Cardiac muscle cell (in vitro differentiated cells and primary cell): ENCODE data around the gene TMEM132D. TPM values are rescaled to one million over a fixed set of nuclear protein-coding genes. Genes with fewer than 3 reads are reported as not detected.

Experiments
- DNase-seq, 2 donors: peaks; one replicate each; pipeline versions ENCODE4 v3.0.0 to v3.0.0-alpha.2; 2010 to 2017; ENCODE audit warnings: low read depth in 1 of 2, low spot score in 1 of 2
- H3K27ac ChIP-seq: fragments of 200-600 bp; sonication (generic); 2 replicates; pipeline ENCODE4 v1.5.1; 2016
- H3K27me3 ChIP-seq: fragments of 200-600 bp; sonication (generic); 2 replicates; pipeline ENCODE4 v1.6.0; 2016; ENCODE audit warnings: control low read depth
- H3K36me3 ChIP-seq: fragments of 200-600 bp; sonication (generic); 2 replicates; pipeline ENCODE4 v1.5.1; 2016; ENCODE audit warnings: control low read depth
- H3K4me1 ChIP-seq: fragments of 200-600 bp; sonication (generic); 2 replicates; pipeline ENCODE4 v1.8.1; 2017; ENCODE audit warnings: low read depth, mild to moderate bottlenecking, mixed run types
- H3K4me3 ChIP-seq: fragments of 200-600 bp; sonication (generic); 2 replicates; pipeline ENCODE4 v1.5.1; 2016; ENCODE audit warnings: mild to moderate bottlenecking
- H3K9me3 ChIP-seq: fragments of 200-600 bp; sonication (generic); 2 replicates; pipeline ENCODE4 v1.5.1; 2017; ENCODE audit warnings: low read depth, mild to moderate bottlenecking, control low read depth
- polyA plus RNA-seq: library from polyadenylated mRNA; unstranded; fragments of >200 nt; fragmentation: Nextera tagmentation; extraction: Ambion mirVana; gene quantifications from 2 replicates; pipeline ENCODE4 v1.2.1, GENCODE V29; 2016
- total RNA-seq: library from RNA; depleted of rRNA; stranded (reverse); fragments of >200 nt; gene quantifications from 2 replicates; pipeline ENCODE4 v1.2.3, GENCODE V29; 2016
- TF ChIP-seq, protein P1 (sequence below): IDR thresholded peaks from 2 replicates; pipeline ENCODE4 v1.5.1; 2012; ENCODE audit warnings: low read depth, mild to moderate bottlenecking, low read length

TMEM132D gene
- total and polyA plus RNA-seq, 2 experiments from 2014 or later: 0.03 TPM; not detected in 1

DNA sequence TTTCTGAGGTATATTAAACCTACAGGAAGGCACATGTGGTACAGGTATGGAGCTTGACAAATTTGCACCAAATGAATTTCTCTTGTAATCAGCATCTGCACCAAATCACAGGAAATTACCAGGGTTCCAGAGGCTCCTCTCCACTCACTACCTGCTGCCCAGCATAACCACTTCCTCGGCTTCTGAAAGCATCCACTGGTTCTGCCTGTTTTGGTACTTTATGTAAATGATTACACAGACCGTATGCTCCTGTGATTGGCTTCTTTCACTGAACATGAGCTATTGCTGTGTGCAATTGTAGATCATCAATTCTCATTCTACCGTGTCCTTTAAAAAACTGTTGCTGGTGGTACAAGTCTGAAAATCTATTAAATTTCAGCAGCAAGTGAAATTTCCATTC lies 522.1 kb downstream of the TMEM132D start:
- Histone ChIP-seq H3K9me3 (no peaks in the 10 kb centered on the region), H3K4me3 (no peak overlapping the region), H3K4me1 (no peaks in the 10 kb centered on the region), H3K36me3 (no peaks in the 10 kb centered on the region), H3K27me3 (peaks cover 20% of the 10 kb centered on the region), H3K27ac (no peak overlapping the region)
- TF ChIP-seq, protein P1, sequence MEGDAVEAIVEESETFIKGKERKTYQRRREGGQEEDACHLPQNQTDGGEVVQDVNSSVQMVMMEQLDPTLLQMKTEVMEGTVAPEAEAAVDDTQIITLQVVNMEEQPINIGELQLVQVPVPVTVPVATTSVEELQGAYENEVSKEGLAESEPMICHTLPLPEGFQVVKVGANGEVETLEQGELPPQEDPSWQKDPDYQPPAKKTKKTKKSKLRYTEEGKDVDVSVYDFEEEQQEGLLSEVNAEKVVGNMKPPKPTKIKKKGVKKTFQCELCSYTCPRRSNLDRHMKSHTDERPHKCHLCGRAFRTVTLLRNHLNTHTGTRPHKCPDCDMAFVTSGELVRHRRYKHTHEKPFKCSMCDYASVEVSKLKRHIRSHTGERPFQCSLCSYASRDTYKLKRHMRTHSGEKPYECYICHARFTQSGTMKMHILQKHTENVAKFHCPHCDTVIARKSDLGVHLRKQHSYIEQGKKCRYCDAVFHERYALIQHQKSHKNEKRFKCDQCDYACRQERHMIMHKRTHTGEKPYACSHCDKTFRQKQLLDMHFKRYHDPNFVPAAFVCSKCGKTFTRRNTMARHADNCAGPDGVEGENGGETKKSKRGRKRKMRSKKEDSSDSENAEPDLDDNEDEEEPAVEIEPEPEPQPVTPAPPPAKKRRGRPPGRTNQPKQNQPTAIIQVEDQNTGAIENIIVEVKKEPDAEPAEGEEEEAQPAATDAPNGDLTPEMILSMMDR: no peak
- no peak for DNase-seq

DNA sequence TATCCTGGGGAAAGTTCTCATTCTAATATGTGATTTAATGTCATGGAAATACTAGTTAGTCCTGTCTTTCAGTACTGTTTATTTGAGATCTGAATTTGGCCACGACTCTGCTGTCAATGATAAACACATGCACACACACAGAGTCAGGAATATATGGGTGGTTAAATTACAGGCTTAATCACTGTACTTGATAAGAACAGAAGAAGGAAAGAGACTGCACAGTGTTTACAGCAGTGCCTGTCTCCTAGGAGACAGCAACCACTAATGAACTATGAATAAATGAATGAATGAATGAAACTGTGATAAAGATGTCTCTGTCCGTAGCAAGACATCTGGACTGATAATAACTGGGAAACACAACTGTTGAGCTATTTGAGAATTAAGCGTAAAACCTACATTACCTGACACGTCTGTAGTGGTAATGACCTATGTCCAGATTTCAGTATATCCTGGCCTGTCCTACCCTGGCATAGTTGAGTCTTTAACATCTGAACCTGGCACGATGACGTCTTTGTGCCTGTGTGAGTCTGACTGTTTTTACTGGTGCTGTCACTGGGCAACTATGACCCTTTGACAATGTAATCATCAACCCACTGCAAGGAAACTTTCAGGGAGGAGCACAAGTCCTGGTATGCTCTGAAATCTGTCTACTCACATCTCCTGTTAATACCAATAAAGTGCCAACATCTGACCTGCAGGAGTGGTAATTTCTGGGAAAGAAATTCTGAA lies 524.6 kb downstream of the TMEM132D start:
- TF ChIP-seq, protein P1: no peak
- Histone ChIP-seq H3K4me3 (no peak overlapping the region), H3K27me3 (peaks cover 30% of the 10 kb centered on the region), H3K9me3 (no peaks in the 10 kb centered on the region), H3K27ac (no peak overlapping the region), H3K36me3 (no peaks in the 10 kb centered on the region), H3K4me1 (no peaks in the 10 kb centered on the region)
- no peak for DNase-seq

GRCh38 chr12:129378496-129378895 lies 525.3 kb downstream of the TMEM132D start:
- Histone ChIP-seq H3K36me3 (no peaks in the 10 kb centered on the region), H3K4me1 (no peaks in the 10 kb centered on the region), H3K9me3 (no peaks in the 10 kb centered on the region), H3K4me3 (no peak overlapping the region), H3K27me3 (peaks cover 30% of the 10 kb centered on the region), H3K27ac (no peak overlapping the region)
- DNase-seq: no peak
- TF ChIP-seq, protein P1: no peak

GRCh38 chr12:129373746-129374145 lies 530.1 kb downstream of the TMEM132D start:
- no peaks in the 10 kb centered on the region for H3K9me3 ChIP-seq
- no peak overlapping the region for H3K4me3 ChIP-seq
- DNase-seq: no peak
- TF ChIP-seq, protein P1: no peak
- no peaks in the 10 kb centered on the region for H3K4me1 ChIP-seq
- no peaks in the 10 kb centered on the region for H3K36me3 ChIP-seq
- peaks cover 36% of the 10 kb centered on the region for H3K27me3 ChIP-seq
- no peak overlapping the region for H3K27ac ChIP-seq

DNA sequence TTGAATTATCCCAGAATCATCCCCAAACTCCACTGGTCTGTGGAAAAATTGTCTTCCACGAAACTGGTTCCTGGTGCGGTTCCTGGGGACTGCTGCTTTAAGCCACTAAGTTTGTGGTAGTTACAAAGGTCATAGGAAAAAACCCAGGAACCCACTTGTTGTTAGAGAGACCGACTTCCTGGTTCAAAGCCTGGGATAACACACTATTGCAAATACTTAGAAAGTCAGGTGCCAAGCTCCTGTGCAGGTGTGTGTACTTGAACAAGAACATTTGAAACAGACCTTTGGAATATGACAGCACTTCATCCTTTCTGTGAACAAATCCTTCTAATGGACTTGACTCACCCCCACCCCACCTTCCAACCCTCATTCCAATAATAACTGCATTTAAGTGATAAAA lies 530.9 kb downstream of the TMEM132D start:
- DNase-seq: no peak
- TF ChIP-seq, protein P1: no peak

More for the DNA sequence above, 530.9 kb downstream of the TMEM132D start:
- H3K36me3 ChIP-seq: no peaks in the 10 kb centered on the region
- H3K4me3 ChIP-seq: no peak overlapping the region
- no peaks in the 10 kb centered on the region for H3K4me1 ChIP-seq
- peaks cover 30% of the 10 kb centered on the region for H3K27me3 ChIP-seq
- no peak overlapping the region for H3K27ac ChIP-seq
- no peaks in the 10 kb centered on the region for H3K9me3 ChIP-seq
